Body of pancreas (tissue), 4 donors: ENCODE data around the gene GPX1. TPM values are rescaled to one million over a fixed set of nuclear protein-coding genes. Genes with fewer than 3 reads are reported as not detected.
"Not testable (repeated sequence)": the region's sequence is repeated elsewhere in the genome, so short reads cannot be mapped to it uniquely, and the experiment has no call there.

ENCODE experiments used
- ATAC-seq: fragments of 150-250 bp; one replicate; pipeline ENCODE4 v1.9.1; 2016
- DNase-seq, 4 donors: peaks; one replicate each; pipeline ENCODE4 v3.0.0-alpha.2; 2019
- H3K27ac ChIP-seq, 4 donors: fragments of 200-600 bp; sonication (generic); 1 replicate in 3 of 4; 2 replicates in 1 of 4; pipeline versions ENCODE4 v1.5.1 to v1.6.1; 2016 to 2019; ENCODE audit warnings: mild to moderate bottlenecking in 1 of 4, mixed read lengths in 1 of 4, moderate library complexity in 1 of 4
- H3K27me3 ChIP-seq, 2 donors: fragments of 200-600 bp; sonication (generic); one replicate each; pipeline ENCODE4 v1.6.0; 2016; ENCODE audit warnings: mild to moderate bottlenecking in 1 of 2
- H3K36me3 ChIP-seq, 2 donors: fragments of 200-600 bp; sonication (generic); replicated peaks in 1 of 2; 2 replicates each; pipeline ENCODE4 v1.5.1; 2016; ENCODE audit warnings: low read depth in 2 of 2; ENCODE audit not compliant: insufficient read depth in 1 of 2
- H3K4me1 ChIP-seq: fragments of 200-600 bp; sonication (generic); one replicate; pipeline ENCODE4 v1.6.0; 2016
- H3K4me3 ChIP-seq, 2 donors: fragments of 200-600 bp; sonication (generic); 1 replicate in 1 of 2; 2 replicates in 1 of 2; pipeline ENCODE4 v1.5.1; 2016 to 2019
- H3K9me3 ChIP-seq, 3 donors: fragments of 200-600 bp; sonication (generic); 1 replicate in 2 of 3; 2 replicates in 1 of 3; pipeline ENCODE4 v1.5.1; 2016
- CTCF ChIP-seq, 7 experiments: fragments of 450-650 bp in 4 of 7; fragments of 200-600 bp in 3 of 7; sonication (generic) in 3 of 7; IDR thresholded peaks; one replicate each; pipeline ENCODE4 v1.5.1; 2016 to 2019; ENCODE audit warnings: antibody characterized with exemption in 7 of 7
- POLR2A ChIP-seq, 3 donors: fragments of 450-650 bp; IDR thresholded peaks; one replicate each; pipeline ENCODE4 v1.6.1; 2016; ENCODE audit warnings: antibody characterized with exemption in 3 of 3, mild to moderate bottlenecking in 2 of 3
- WGBS, 2 donors: methylation state at CpG; one replicate each; pipeline ENCODE4 v1.1.5; 2017; 5-methylcytosine and 5-hydroxymethylcytosine counted together
- intact Hi-C: fragments of 100-400 bp; cut with DNase I; formaldehyde crosslinking; loops from one replicate; pipeline ENCODE4 v1.15.1; 2023
- total RNA-seq, 2 donors: library from RNA; depleted of rRNA; stranded (reverse); fragments of >200 nt; gene quantifications; one replicate each; pipeline ENCODE4 v1.1.0, GENCODE V29; 2016

GPX1 gene
- total RNA-seq, 2 donors from 2014 or later, result 150 to 246 TPM

GRCh38 chr3:49362561-49362960, 4.4 kb upstream of the GPX1 start:
- intact Hi-C loops, result no loop called here
- DNase-seq (no peak), ATAC-seq (no peak)
- Histone ChIP-seq H3K9me3 (no peaks in the 10 kb centered on the region), H3K27ac (no peak overlapping the region), H3K4me1 (peaks cover 10% of the 10 kb centered on the region), H3K36me3 (peaks cover 0 to 21% of the 10 kb centered on the region in 2 donors), H3K4me3 (no peak overlapping the region), H3K27me3 (no peaks in the 10 kb centered on the region)
- 84 to 86% methylated on average over 2 to 3 of the region's 3 CpGs for WGBS, 2 donors
- TF ChIP-seq POLR2A (IDR thresholded peaks at IDR 0.05) (no peak), CTCF (IDR thresholded peaks at IDR 0.05) (no peak)

GRCh38 chr3:49359623-49360022, 1.5 kb upstream of the GPX1 start:
- H3K36me3 ChIP-seq, result peaks cover 0 to 15% of the 10 kb centered on the region in 2 donors
- intact Hi-C loops, result no loop called here

DNA sequence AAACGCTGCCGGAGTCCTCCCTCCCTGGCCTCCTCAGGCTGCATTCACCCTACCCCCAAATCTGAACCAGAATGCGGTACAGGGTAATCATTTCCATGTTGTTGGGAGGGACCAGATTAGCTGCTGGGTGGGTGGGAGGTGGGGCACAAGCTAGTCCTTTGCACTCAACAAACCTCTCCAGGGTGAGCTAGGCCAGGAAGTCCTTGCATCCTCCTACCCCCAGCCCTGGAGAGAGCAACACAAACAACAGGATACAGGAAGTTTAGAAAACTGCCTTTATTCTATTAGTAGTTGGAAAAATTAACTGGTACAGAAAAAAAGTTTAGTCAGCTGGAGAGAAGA, 702 bp upstream of the GPX1 start:
- ATAC-seq (no peak), DNase-seq (no peak)
- TF ChIP-seq POLR2A (IDR thresholded peaks at IDR 0.05) (no peak), CTCF (IDR thresholded peaks at IDR 0.05) (no peak)
- Histone ChIP-seq H3K4me3 (no peak overlapping the region), H3K36me3 (peaks cover 0 to 15% of the 10 kb centered on the region in 2 donors), H3K27me3 (no peaks in the 10 kb centered on the region), H3K4me1 (peaks cover 23% of the 10 kb centered on the region), H3K27ac (peak overlapping the region; percentile 66 to 91 (median 79)), H3K9me3 (no peaks in the 10 kb centered on the region)
- intact Hi-C loops, result no loop called here
- 39% methylated on average over 3 of the region's 3 CpGs; no CpG with 5 or more reads in 1 of the 2 donors for WGBS, 2 donors

More at GRCh38 chr3:49359623-49360022, 1.5 kb upstream of the GPX1 start:
- DNase-seq (no peak), ATAC-seq (no peak)
- Histone ChIP-seq H3K4me3 (no peak overlapping the region), H3K9me3 (no peaks in the 10 kb centered on the region), H3K27ac (peak overlapping the region in 2 of 4 donors; percentile 30 to 91), H3K4me1 (peaks cover 23% of the 10 kb centered on the region), H3K27me3 (no peaks in the 10 kb centered on the region)
- WGBS, 2 donors, result 79 to 94% methylated on average over 2 of the region's 2 CpGs
- TF ChIP-seq POLR2A (IDR thresholded peaks at IDR 0.05) (no peak), CTCF (IDR thresholded peaks at IDR 0.05) (no peak)

- DNase-seq (peak; percentile 40 to 60 (median 44)), ATAC-seq (peak; percentile 34)
- intact Hi-C loops, H3K27me3 ChIP-seq, H3K9me3 ChIP-seq: not testable (repeated sequence)
- H3K36me3 ChIP-seq, result peaks cover 0 to 14% of the 10 kb centered on the region in 2 donors
- 5 to 9% methylated on average over 11 to 58 of the region's 63 CpGs for WGBS, 2 donors
- peak overlapping the region; percentile 66 to 91 (median 79) for H3K27ac ChIP-seq
- peaks cover 23% of the 10 kb centered on the region for H3K4me1 ChIP-seq
- H3K4me3 ChIP-seq, result peak overlapping the region; percentile 54 to 76
Observed at GRCh38 chr3:49357443-49358216, 523 bp downstream of the GPX1 start.

DNA sequence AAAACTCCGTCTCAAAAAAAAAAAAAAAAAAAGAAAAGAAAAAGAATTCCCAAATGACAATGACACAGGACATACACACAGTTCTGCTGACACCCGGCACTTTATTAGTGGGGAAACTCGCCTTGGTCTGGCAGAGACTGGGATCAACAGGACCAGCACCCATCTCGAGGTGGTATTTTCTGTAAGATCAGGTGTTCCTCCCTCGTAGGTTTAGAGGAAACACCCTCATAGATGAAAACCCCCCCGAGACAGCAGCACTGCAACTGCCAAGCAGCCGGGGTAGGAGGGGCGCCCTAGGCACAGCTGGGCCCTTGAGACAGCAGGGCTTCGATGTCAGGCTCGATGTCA, 1.1 kb downstream of the GPX1 start:
- not testable (repeated sequence) for DNase-seq

More for the DNA sequence above, 1.1 kb downstream of the GPX1 start:
- H3K27me3 ChIP-seq, ATAC-seq, H3K36me3 ChIP-seq, intact Hi-C loops, H3K9me3 ChIP-seq: not testable (repeated sequence)
- Histone ChIP-seq H3K4me3 (peak overlapping the region; percentile 54 to 76), H3K27ac (peak overlapping the region in 3 of 4 donors; percentile 76 to 91 (median 82)), H3K4me1 (peaks cover 23% of the 10 kb centered on the region)
- WGBS, 2 donors, result 60 to 62% methylated on average over 3 to 7 of the region's 10 CpGs
